Trophoblast cell (in vitro differentiated cells and primary cell): ENCODE measurements around the gene RSBN1.

Experiments used
- DNase-seq, 2 donors: peaks; one replicate each; pipeline ENCODE4 v3.0.0-alpha.2; 2016
- H2AFZ ChIP-seq: 2 replicates; pipeline ENCODE4 v1.6.1; 2013; ENCODE audit warnings: low read length, moderate library complexity, mild to moderate bottlenecking; ENCODE audit not compliant: insufficient read depth, poor library complexity
- H2AK5ac ChIP-seq: 2 replicates; pipeline ENCODE4 v1.6.1; 2013; ENCODE audit warnings: mild to moderate bottlenecking, low read length
- H2BK120ac ChIP-seq: 2 replicates; pipeline ENCODE4 v1.6.1; 2013; ENCODE audit warnings: low read length, mild to moderate bottlenecking, moderate library complexity; ENCODE audit not compliant: insufficient read depth, poor library complexity
- H2BK12ac ChIP-seq: 2 replicates; pipeline ENCODE4 v1.6.1; 2013; ENCODE audit warnings: mild to moderate bottlenecking, low read length, moderate library complexity
- H2BK5ac ChIP-seq: 2 replicates; pipeline ENCODE4 v1.6.1; 2013; ENCODE audit warnings: low read length, low read depth, moderate library complexity, mild to moderate bottlenecking; ENCODE audit not compliant: poor library complexity
- H3K14ac ChIP-seq: 2 replicates; pipeline ENCODE4 v1.6.1; 2013; ENCODE audit warnings: mild to moderate bottlenecking, low read length
- H3K18ac ChIP-seq: 2 replicates; pipeline ENCODE4 v1.6.1; 2013; ENCODE audit warnings: mild to moderate bottlenecking, low read length
- H3K23ac ChIP-seq: 2 replicates; pipeline ENCODE4 v1.6.1; 2013; ENCODE audit warnings: low read length
- H3K27ac ChIP-seq: 2 replicates; pipeline ENCODE4 v1.5.1; 2013; ENCODE audit warnings: low read depth, mild to moderate bottlenecking, inconsistent platforms, low read length, moderate library complexity
- H3K27me3 ChIP-seq: 2 replicates; pipeline ENCODE4 v1.6.1; 2013; ENCODE audit warnings: inconsistent platforms, mild to moderate bottlenecking, low read length, moderate library complexity; ENCODE audit not compliant: insufficient read depth
- H3K36me3 ChIP-seq, 2 experiments: 1 replicate in 1 of 2; 2 replicates in 1 of 2; pipeline ENCODE4 v1.6.1; 2013; ENCODE audit warnings: low read length in 2 of 2, mild to moderate bottlenecking in 2 of 2, moderate library complexity in 1 of 2; ENCODE audit not compliant: insufficient read depth in 2 of 2, control insufficient read depth in 1 of 2
- H3K4ac ChIP-seq: 2 replicates; pipeline ENCODE4 v1.6.1; 2013; ENCODE audit warnings: low read depth, mild to moderate bottlenecking, low read length, moderate library complexity
- H3K4me1 ChIP-seq, 2 experiments: 1 replicate in 1 of 2; 2 replicates in 1 of 2; pipeline ENCODE4 v1.6.1; 2013; ENCODE audit warnings: low read length in 2 of 2, mild to moderate bottlenecking in 2 of 2, moderate library complexity in 1 of 2; ENCODE audit not compliant: insufficient read depth in 2 of 2, control insufficient read depth in 1 of 2
- H3K4me2 ChIP-seq: 2 replicates; pipeline ENCODE4 v1.6.1; 2013; ENCODE audit warnings: inconsistent platforms, mild to moderate bottlenecking, low read length, moderate library complexity
- H3K4me3 ChIP-seq: 2 replicates; pipeline ENCODE4 v1.5.1; 2013; ENCODE audit warnings: mild to moderate bottlenecking, low read depth, low read length, inconsistent platforms
- H3K79me1 ChIP-seq: one replicate; pipeline ENCODE4 v1.6.1; 2013; ENCODE audit warnings: low read length
- H3K79me2 ChIP-seq: 2 replicates; pipeline ENCODE4 v1.6.1; 2013; ENCODE audit warnings: low read length, mild to moderate bottlenecking; ENCODE audit not compliant: control insufficient read depth, insufficient read depth, poor library complexity
- H3K9ac ChIP-seq: 2 replicates; pipeline ENCODE4 v1.6.1; 2013; ENCODE audit warnings: mild to moderate bottlenecking, low read length
- H3K9me3 ChIP-seq: 2 replicates; pipeline ENCODE4 v1.6.1; 2013; ENCODE audit warnings: low read depth, mild to moderate bottlenecking, control low read depth, inconsistent platforms, low read length; ENCODE audit not compliant: insufficient read depth
- H4K12ac ChIP-seq: 2 replicates; pipeline ENCODE4 v1.6.1; 2013; ENCODE audit warnings: low read depth, mild to moderate bottlenecking, low read length, moderate library complexity
- H4K8ac ChIP-seq: 2 replicates; pipeline ENCODE4 v1.6.1; 2013; ENCODE audit warnings: low read depth, mild to moderate bottlenecking, low read length, moderate library complexity
- H4K91ac ChIP-seq: one replicate; pipeline ENCODE4 v1.6.1; 2013; ENCODE audit warnings: low read depth, mild to moderate bottlenecking, low read length, moderate library complexity
- WGBS: extraction: QIAGEN DNeasy Blood & Tissue Kit; methylation state at CpG from one replicate; pipeline ENCODE4 v1.1.7; 2013; ENCODE audit warnings: missing lambda C conversion rate; ENCODE audit not compliant: insufficient read length, insufficient coverage; ENCODE audit errors: extremely low coverage; 5-methylcytosine and 5-hydroxymethylcytosine counted together

RSBN1 gene

GRCh38 chr1:113792986-113793385 lies 19.3 kb downstream of the RSBN1 start:
- H3K4me1 ChIP-seq, result no peaks in the 10 kb centered on the region
- no peak overlapping the region for H2BK120ac ChIP-seq
- no peaks in the 10 kb centered on the region for H3K79me1 ChIP-seq
- no peaks in the 10 kb centered on the region for H3K9me3 ChIP-seq
- H2BK5ac ChIP-seq, result no peak overlapping the region
- no peak overlapping the region for H3K23ac ChIP-seq
- H3K14ac ChIP-seq, result no peak overlapping the region
- no peak overlapping the region for H2AK5ac ChIP-seq
- H4K8ac ChIP-seq, result no peak overlapping the region
- H3K4ac ChIP-seq, result no peak overlapping the region
- no peak overlapping the region for H3K27ac ChIP-seq
- H2BK12ac ChIP-seq, result no peak overlapping the region
- no peak overlapping the region for H4K91ac ChIP-seq
- H3K79me2 ChIP-seq, result no peaks in the 10 kb centered on the region
- H3K4me2 ChIP-seq, result no peak overlapping the region
- peaks cover 0 to 2% of the 10 kb centered on the region in 2 experiments for H3K36me3 ChIP-seq
- no peak for DNase-seq
- no peak overlapping the region for H4K12ac ChIP-seq
- H3K27me3 ChIP-seq, result no peaks in the 10 kb centered on the region
- H3K4me3 ChIP-seq, result no peak overlapping the region
- WGBS, result no CpG with 5 or more reads among the region's 1 CpG
- no peak overlapping the region for H3K9ac ChIP-seq
- no peak overlapping the region for H2AFZ ChIP-seq
- no peak overlapping the region for H3K18ac ChIP-seq

- no CpG with 5 or more reads among the region's 5 CpGs for WGBS
These were observed 19.8 kb downstream of the RSBN1 start for GRCh38 chr1:113792471-113792870.

GRCh38 chr1:113788802-113789201 lies 23.5 kb downstream of the RSBN1 start:
- H3K14ac ChIP-seq, result no peak overlapping the region
- H3K4me1 ChIP-seq, result peaks cover 0 to 2% of the 10 kb centered on the region in 2 experiments
- H3K18ac ChIP-seq, result no peak overlapping the region
- no peak overlapping the region for H3K23ac ChIP-seq
- H3K4me3 ChIP-seq, result no peak overlapping the region
- H4K8ac ChIP-seq, result no peak overlapping the region
- H3K36me3 ChIP-seq, result peaks cover 0 to 2% of the 10 kb centered on the region in 2 experiments
- H3K4ac ChIP-seq, result no peak overlapping the region
- no peak overlapping the region for H4K12ac ChIP-seq
- no peak overlapping the region for H3K27ac ChIP-seq
- no peak overlapping the region for H2BK120ac ChIP-seq
- no peak overlapping the region for H3K9ac ChIP-seq
- H2AK5ac ChIP-seq, result no peak overlapping the region
- no peaks in the 10 kb centered on the region for H3K27me3 ChIP-seq
- no peaks in the 10 kb centered on the region for H3K79me2 ChIP-seq
- no peaks in the 10 kb centered on the region for H3K79me1 ChIP-seq
- no peaks in the 10 kb centered on the region for H3K9me3 ChIP-seq
- no CpG with 5 or more reads among the region's 3 CpGs for WGBS
- H3K4me2 ChIP-seq, result no peak overlapping the region
- H2BK12ac ChIP-seq, result no peak overlapping the region
- H2AFZ ChIP-seq, result no peak overlapping the region
- no peak overlapping the region for H2BK5ac ChIP-seq
- DNase-seq, result no peak
- no peak overlapping the region for H4K91ac ChIP-seq

More at GRCh38 chr1:113792471-113792870, 19.8 kb downstream of the RSBN1 start:
- Histone ChIP-seq H2BK120ac (no peak overlapping the region), H4K12ac (no peak overlapping the region), H3K9ac (no peak overlapping the region), H3K4me1 (no peaks in the 10 kb centered on the region), H3K18ac (no peak overlapping the region), H3K14ac (no peak overlapping the region), H3K9me3 (no peaks in the 10 kb centered on the region), H3K36me3 (peaks cover 0 to 2% of the 10 kb centered on the region in 2 experiments), H4K91ac (no peak overlapping the region), H3K4me3 (no peak overlapping the region), H2AFZ (no peak overlapping the region), H3K27ac (no peak overlapping the region), H4K8ac (no peak overlapping the region), H3K27me3 (no peaks in the 10 kb centered on the region), H3K79me1 (no peaks in the 10 kb centered on the region), H3K4me2 (no peak overlapping the region), H3K79me2 (no peaks in the 10 kb centered on the region), H2BK5ac (no peak overlapping the region), H2AK5ac (no peak overlapping the region), H2BK12ac (no peak overlapping the region), H3K4ac (no peak overlapping the region), H3K23ac (no peak overlapping the region)
- no peak for DNase-seq

- no peak for DNase-seq
- Histone ChIP-seq H2BK120ac (no peak overlapping the region), H3K36me3 (peaks cover 0 to 2% of the 10 kb centered on the region in 2 experiments), H3K18ac (no peak overlapping the region), H3K79me1 (no peaks in the 10 kb centered on the region), H3K9me3 (no peaks in the 10 kb centered on the region), H3K4me2 (no peak overlapping the region), H2AK5ac (no peak overlapping the region), H3K4me3 (no peak overlapping the region), H3K79me2 (no peaks in the 10 kb centered on the region), H4K12ac (no peak overlapping the region), H3K4me1 (peaks cover 0 to 5% of the 10 kb centered on the region in 2 experiments), H3K4ac (no peak overlapping the region), H3K27me3 (no peaks in the 10 kb centered on the region), H3K27ac (no peak overlapping the region), H2AFZ (no peak overlapping the region), H3K14ac (no peak overlapping the region), H4K91ac (no peak overlapping the region), H2BK5ac (no peak overlapping the region), H4K8ac (no peak overlapping the region), H2BK12ac (no peak overlapping the region), H3K9ac (no peak overlapping the region), H3K23ac (no peak overlapping the region)
- WGBS, result no CpG with 5 or more reads among the region's 3 CpGs
These were observed 24.6 kb downstream of the RSBN1 start for GRCh38 chr1:113787663-113788062.
